ENCODE measurements around the gene G2E3. TPM values are rescaled to one million over a fixed set of nuclear protein-coding genes. Genes with fewer than 3 reads are reported as not detected.
"Not testable (repeated sequence)": the region's sequence is repeated elsewhere in the genome, so short reads cannot be mapped to it uniquely, and the experiment has no call there.

G2E3 gene
- total RNA-seq, 4 donors from 2014 or later = 7.8 to 16.4 (median 9.8) TPM

GRCh38 chr14:30573966-30574365 is 15.0 kb downstream of the G2E3 start:
- no peak for TF ChIP-seq CTCF (IDR thresholded peaks at IDR 0.05)
- DNase-seq (ENCODE audit: low spot score) = no peak
- no peak for ATAC-seq (ENCODE audit: low FRiP score)

DNA sequence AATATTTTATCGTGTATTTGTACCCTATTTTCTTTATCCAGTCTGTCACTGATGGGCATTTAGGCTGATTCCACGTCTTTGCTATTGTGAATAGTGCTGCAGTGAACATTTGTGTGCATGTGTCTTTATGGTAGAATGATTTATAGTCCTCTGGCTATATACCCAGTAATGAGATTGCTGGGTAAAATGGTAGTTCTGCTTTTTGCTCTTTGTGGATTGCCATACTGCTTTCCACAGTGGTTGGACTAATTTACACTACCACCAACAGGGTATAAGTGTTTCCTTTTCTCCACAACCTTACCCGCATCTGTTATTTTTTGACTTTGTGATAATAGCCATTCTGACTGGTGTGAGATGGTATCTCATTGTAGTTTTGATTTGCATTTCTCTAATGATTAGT is 15.8 kb downstream of the G2E3 start:
- ATAC-seq (ENCODE audit: low FRiP score); DNase-seq (ENCODE audit: low spot score): not testable (repeated sequence)

- not testable (repeated sequence) for DNase-seq (ENCODE audit: low spot score); ATAC-seq (ENCODE audit: low FRiP score)
These were observed 17.4 kb downstream of the G2E3 start for GRCh38 chr14:30576333-30576732.

- no peak for TF ChIP-seq CTCF (IDR thresholded peaks at IDR 0.05)
- ATAC-seq (ENCODE audit: low FRiP score) (no peak), DNase-seq (ENCODE audit: low spot score) (no peak)
These were observed 21.8 kb downstream of the G2E3 start for GRCh38 chr14:30580616-30581282.

GRCh38 chr14:30581283-30581625 is 22.3 kb downstream of the G2E3 start:
- no peak for TF ChIP-seq CTCF (IDR thresholded peaks at IDR 0.05)
- ATAC-seq (ENCODE audit: low FRiP score) = no peak
- no peak for DNase-seq (ENCODE audit: low spot score)

- DNase-seq (ENCODE audit: low spot score) (no peak), ATAC-seq (ENCODE audit: low FRiP score) (no peak)
- no peak for TF ChIP-seq CTCF (IDR thresholded peaks at IDR 0.05)
These were observed 23.4 kb downstream of the G2E3 start for GRCh38 chr14:30582376-30582775.

- ATAC-seq (ENCODE audit: low FRiP score) (no peak), DNase-seq (ENCODE audit: low spot score) (no peak)
- TF ChIP-seq CTCF (IDR thresholded peaks at IDR 0.05) = no peak
These were observed 25.2 kb downstream of the G2E3 start for GRCh38 chr14:30584058-30584630.

DNA sequence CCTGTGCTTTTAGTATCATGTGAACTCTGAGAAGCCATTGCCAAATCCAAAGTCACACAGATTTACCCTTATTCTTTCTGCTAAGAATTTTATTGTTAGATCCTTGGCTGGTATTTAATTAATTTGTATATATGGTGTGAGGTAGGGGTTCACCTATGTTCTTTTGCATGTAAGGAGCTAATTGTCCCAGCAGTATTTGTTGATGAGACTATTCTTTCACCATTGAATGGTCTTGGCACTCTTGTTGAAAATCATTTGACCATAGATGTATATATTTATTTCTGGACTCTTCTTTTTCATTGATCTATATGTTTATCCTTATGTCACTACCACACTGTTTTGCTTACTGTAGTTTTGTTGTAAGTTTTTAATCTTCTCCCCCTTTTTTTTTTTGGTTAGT is 26.2 kb downstream of the G2E3 start:
- DNase-seq (ENCODE audit: low spot score) (no peak), ATAC-seq (ENCODE audit: low FRiP score) (no peak)
- no peak for TF ChIP-seq CTCF (IDR thresholded peaks at IDR 0.05)

Data from omental fat pad (tissue), 4 donors.